GM19238 (cell line): ENCODE data around the gene AKR7A2.
"Not testable (repeated sequence)": the region's sequence is repeated elsewhere in the genome, so short reads cannot be mapped to it uniquely, and the experiment has no call there.

Experiments
- DNase-seq: peaks from one replicate; pipeline ENCODE4 v3.0.0; 2011; ENCODE audit warnings: low spot score; ENCODE audit not compliant: insufficient read length

Gene AKR7A2

GRCh38 chr1:19268445-19268844 is 43.5 kb downstream of the AKR7A2 start:
- DNase-seq: no peak

GRCh38 chr1:19262744-19263143 is 49.2 kb downstream of the AKR7A2 start:
- DNase-seq: no peak

GRCh38 chr1:19262047-19262446 is 49.9 kb downstream of the AKR7A2 start:
- no peak for DNase-seq

- no peak for DNase-seq
These were observed 51.5 kb downstream of the AKR7A2 start for GRCh38 chr1:19260211-19261138.

- DNase-seq: no peak
These were observed 53.6 kb downstream of the AKR7A2 start for GRCh38 chr1:19258353-19258752.

GRCh38 chr1:19257178-19257914 is 54.6 kb downstream of the AKR7A2 start:
- DNase-seq: no peak

GRCh38 chr1:19256301-19256700 is 55.6 kb downstream of the AKR7A2 start:
- DNase-seq: not testable (repeated sequence)

- DNase-seq: no peak
These were observed 56.7 kb downstream of the AKR7A2 start for GRCh38 chr1:19255288-19255687.

- DNase-seq: no peak
These were observed 57.5 kb downstream of the AKR7A2 start for GRCh38 chr1:19254416-19254815.
